ENCODE data around the gene PJVK.
"Not testable (repeated sequence)": the region's sequence is repeated elsewhere in the genome, so short reads cannot be mapped to it uniquely, and the experiment has no call there.

The PJVK gene

DNA sequence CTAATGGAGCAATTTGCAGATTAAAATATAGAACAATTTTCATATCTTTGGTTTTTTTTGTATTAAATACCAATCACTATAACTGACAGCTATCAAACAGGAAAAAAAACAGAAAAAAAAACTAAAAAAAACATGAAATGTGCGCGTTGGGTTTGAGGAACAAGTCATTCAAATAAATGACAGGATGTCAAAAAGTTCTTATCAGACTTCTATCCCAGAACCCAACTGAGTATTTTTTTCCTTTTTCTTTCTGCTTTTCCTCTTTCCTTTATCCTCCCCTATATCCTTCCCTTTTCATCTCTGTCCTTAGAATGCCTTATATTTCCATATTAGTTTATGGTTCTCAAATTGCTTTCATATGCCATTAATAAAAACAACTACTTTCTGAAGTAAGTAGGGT lies 14.5 kb upstream of the PJVK start:
- no peak for DNase-seq

DNA sequence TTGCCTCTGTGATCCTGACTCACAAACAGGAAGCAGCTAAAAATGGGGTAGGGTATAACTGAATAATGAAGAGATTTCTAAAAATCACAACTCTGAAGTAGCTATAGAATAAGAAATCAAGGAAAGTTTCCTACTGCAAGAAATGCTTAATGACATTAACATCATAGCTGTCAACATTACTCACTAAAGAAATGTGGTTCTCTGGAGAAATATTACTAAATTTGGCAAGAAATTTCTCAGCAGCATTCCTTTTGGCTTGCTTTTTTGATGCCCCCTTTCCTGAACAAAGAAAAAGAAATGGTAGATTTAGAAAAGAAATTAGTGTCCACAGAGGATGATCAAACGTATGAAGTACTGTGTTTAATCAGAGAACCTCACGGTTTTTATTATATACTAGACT lies 9.8 kb upstream of the PJVK start:
- DNase-seq: no peak

DNA sequence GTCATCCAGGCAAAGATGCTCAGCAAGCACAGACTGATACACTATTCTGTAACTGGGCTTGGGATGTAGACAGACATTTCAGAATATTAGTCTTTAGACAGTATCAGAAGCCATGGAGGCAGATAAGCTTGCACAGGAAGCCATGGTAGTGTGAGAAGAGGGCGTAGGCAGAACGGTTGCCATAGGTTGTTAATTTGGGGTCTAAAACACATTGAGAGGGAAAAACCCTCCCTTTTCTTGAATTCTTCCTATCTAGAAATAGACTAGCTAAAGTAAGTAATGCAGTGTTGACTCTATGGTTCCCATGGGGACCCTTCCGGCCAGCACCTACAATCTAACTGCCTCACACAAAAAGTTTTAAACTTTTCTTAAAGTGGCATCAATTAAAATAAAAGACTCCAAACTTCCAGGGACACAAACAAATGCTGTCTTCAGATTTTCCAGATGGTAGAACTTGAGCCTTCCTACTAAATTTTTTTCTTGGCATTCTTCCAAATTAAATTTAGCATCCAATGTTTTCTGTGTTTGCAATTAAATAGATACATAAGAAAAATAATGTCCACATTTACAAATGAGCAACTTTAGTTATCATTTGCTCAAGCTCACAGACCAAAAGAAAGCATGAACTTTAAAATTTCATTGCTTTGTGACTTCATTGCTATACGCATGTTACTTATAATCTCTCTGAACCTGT lies 2.1 kb upstream of the PJVK start:
- DNase-seq: peak in 1 of 2 donors; percentile 15

DNA sequence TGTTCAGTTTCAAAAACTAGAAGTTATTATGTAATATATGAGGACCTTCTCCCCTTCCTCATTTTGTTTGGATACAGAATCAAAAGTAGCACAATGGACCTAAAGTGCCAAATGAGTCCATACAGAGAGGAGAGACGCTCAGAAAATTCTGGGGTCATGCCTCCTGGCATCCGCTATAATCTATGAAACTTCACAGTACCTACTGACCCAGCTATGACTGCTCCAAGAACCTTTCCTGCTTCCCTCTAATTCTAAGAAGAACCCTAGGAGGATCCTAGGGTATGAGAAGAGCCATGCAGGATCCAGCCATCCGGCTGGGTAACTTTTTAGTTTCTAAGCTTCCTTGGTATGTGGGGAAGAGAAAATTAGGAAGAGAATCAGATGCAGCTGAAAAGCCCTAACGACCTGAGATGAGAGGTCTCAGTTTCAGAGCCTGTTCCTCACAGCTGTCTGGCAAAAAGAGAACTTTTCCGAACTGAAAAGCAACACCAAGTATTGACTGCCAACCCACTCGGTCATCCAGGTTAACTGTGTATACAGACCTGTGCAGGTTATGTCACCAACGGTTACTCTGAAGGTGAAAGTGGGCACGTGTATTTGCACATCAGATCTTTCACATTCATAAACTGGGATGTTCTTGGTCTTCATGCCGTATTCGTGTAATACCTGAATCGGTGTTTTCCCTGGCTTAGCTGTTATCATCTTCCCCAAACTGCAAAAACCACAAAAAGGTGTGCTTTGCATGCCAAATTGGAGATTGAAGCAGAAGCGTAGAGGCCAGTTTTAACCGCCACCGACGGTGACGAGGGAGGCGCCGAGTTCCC lies 1.3 kb upstream of the PJVK start:
- DNase-seq: peak in 1 of 2 donors; percentile 3

- peak; percentile 80 to 87 for DNase-seq
Observed at GRCh38 chr2:178450524-178450773, 729 bp upstream of the PJVK start.

DNA sequence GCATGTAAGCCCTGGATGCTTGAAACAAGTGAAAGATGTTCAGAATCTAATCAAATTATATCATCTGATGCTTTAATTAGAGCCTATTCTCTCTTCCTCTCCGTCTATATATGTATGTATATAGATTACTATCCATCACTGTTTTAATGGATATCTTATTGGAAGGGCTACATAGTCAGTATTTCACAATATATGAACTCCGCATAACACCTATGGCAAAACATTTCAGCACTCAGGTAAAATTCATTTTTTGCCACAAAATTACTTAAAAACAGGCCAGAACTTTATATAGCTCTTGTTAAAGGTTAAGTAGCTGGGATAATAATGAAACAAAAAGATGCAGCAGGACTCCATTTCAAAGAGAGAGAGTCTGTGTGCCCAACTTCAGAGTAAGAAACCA lies 1.2 kb downstream of the PJVK start:
- DNase-seq: no peak

DNA sequence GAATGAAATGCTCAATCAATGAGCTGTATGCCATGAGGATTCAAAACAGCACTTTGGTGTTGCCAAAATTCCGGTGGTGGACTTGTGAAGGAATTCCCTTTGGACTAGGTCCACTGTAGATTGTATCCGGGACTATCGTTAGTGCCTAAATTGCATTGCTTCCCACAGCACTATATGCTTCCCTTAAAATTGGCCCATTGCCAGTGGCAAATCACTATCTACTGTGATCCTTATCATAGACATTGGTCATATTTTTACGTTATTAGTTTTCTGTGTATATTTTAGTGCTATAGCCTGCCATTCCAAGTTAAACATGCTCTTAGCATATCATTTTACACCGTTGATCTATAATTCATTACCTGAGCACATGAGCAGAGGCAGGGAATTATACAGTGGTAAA lies 1.7 kb downstream of the PJVK start:
- no peak for DNase-seq

DNA sequence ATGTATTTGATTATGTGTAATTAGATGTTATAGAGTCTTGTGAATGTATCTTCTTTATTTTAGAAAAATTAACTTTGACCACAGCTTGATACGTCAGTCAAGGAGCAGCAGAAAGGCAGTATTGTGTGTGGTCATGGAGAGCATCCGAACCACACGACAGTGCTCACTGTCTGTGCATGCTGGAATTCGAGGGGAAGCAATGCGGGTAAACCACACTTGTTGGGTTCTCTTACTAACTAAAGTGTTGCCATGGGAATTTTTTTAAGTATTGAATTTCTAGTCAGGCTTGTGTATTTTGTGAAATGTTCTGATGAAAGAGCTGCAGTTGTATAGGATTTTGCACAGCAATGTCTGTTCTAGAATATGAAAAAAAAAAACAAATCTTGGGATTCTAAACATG lies 4.8 kb downstream of the PJVK start:
- no peak for DNase-seq

- no peak for DNase-seq
Observed at GRCh38 chr2:178457390-178457886, 6.3 kb downstream of the PJVK start.

- no peak for DNase-seq
Observed at GRCh38 chr2:178469219-178469849, 18.2 kb downstream of the PJVK start.

DNA sequence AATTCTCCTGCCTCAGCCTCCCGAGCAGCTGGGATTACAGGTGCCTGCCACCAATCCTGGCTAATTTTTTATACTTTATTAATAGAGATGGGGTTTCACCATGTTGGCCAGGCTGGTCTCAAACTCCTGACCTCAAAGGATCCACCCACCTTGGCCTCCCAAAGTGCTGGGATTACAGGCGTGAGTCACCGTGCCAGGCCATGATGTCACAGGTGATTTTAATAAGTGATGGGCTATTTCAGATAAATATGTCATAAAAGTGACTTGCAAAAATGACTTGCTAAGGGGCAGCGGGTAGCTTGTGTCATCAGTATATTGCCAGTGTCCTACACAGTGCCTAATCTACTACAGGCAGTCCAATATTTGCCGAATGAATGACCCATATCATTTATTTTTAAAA lies 20.1 kb downstream of the PJVK start:
- DNase-seq: not testable (repeated sequence)

- no peak for DNase-seq
Observed at GRCh38 chr2:178473373-178473772, 22.2 kb downstream of the PJVK start.

DNA sequence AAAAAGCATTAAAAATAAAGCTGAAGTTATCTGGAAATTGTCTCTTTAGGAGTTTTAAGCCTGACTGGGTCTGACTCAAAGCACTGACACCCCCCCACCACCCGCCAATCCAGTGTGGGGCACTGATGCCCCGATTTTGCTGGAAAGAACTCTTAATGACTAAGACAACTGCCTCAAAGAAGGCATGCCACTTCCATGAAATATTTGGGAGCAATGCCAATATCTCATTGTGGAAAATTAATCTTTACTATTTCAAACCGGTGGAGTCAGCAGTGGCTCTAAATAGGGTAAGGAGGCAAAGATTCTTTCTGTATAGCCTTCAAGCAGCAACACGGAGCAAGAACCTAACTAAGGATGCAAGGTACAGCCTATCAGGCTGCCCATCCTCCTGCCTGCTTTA lies 22.8 kb downstream of the PJVK start:
- no peak for DNase-seq

GRCh38 chr2:178474560-178474959 lies 23.4 kb downstream of the PJVK start:
- DNase-seq: no peak

GRCh38 chr2:178476477-178476876 lies 25.3 kb downstream of the PJVK start:
- DNase-seq: no peak

GRCh38 chr2:178477443-178478129 lies 26.4 kb downstream of the PJVK start:
- DNase-seq: no peak

DNA sequence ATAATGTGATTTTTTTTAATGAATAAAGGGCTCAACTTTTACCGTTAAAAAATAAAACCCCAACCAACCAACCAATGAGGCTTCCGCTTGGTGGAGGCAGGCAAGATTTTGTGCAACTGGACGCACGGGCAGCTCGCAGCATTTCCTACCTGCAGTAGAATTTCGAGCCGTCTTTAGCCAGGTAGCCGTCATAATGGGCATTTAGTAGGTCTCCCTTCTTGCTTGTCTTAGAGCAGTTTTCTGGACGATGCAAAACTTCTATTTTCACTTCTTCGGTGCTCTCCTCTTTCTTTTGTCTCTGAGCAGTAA lies 26.9 kb downstream of the PJVK start:
- DNase-seq: no peak

- DNase-seq: peak; percentile 87 to 88
Observed at GRCh38 chr2:178478439-178479274, 27.5 kb downstream of the PJVK start, which contains the start of gene FKBP7. FKBP7 (minus strand) TSS chr2:178478600; CDS start chr2:178478499, 101 bp downstream.

- DNase-seq: no peak
Observed at GRCh38 chr2:178479275-178479616, 28.1 kb downstream of the PJVK start.

GRCh38 chr2:178479758-178480226 lies 28.6 kb downstream of the PJVK start:
- peak in 1 of 2 donors; percentile 3 for DNase-seq

DNA sequence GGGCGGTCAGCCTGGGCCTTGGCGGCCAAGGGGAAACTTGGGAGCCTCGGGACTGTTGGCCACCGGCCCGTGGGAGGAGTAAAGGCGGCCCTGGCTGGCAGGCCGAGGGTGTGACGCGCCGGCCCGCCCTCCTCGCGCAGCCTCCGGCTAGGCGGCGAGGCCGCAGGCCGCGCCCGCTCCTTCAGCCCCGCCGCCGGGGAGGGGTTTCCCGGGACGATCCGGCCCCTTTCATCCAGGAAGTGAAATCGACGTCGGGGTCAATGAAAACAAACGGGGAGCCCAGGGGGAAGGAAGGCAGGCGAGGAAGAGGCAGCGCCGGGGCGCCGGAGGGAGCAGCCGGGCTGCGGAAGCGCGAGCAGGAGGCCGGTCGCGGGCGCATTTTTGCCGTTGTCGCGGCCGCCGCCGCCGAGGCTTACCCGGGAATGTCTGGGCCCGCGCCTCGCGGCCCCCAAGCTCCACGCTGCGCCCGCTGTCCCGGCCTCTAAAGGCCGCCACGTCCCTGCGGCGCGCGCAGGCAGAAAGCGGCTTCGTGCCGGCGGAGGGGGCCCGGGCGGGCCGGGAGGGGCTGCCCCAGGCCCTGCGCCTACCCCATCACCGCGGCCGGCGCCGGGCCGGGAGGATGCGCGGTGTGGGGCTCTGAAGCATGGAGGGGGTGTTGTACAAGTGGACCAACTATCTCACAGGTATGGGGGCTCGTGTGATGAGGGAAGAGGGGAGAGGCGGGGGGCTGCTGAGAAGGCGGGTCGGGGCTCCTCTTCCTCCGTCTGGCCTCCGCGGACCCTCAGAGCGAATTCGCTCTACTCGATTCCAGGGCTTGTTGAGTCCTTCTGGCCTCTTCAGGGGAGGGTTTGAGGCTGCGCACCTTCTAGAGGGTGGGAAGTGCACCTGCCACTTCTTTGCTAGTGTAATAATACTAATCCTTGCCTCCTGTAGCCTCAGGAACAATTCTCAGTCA lies 29.3 kb downstream of the PJVK start, which contains the start of gene PLEKHA3:
PLEKHA3 (plus strand) TSS at position 231 of the 955 bp plus-strand sequence; CDS start at position 644, 413 bp downstream.
- DNase-seq: peak; percentile 81 to 84

All from CD4-positive, alpha-beta T cell treated with Interleukin-4 for 1 hour (primary cell).